Tibial nerve (tissue), 3 donors: Measurements from ENCODE around the gene TTC24.

Experiments
- POLR2A ChIP-seq, 2 donors: fragments of 450-650 bp; IDR thresholded peaks; one replicate each; pipeline ENCODE4 v1.6.1; 2017; ENCODE audit warnings: antibody characterized with exemption in 2 of 2, mild to moderate bottlenecking in 2 of 2, moderate library complexity in 2 of 2
- TF ChIP-seq, protein P1 (sequence below), 5 experiments: fragments of 200-600 bp in 3 of 5; fragments of 450-650 bp in 2 of 5; sonication (generic) in 3 of 5; IDR thresholded peaks; one replicate each; pipeline ENCODE4 v1.5.1; 2016 to 2019; ENCODE audit warnings: antibody characterized with exemption in 5 of 5, mild to moderate bottlenecking in 3 of 5, moderate library complexity in 2 of 5

DNA sequence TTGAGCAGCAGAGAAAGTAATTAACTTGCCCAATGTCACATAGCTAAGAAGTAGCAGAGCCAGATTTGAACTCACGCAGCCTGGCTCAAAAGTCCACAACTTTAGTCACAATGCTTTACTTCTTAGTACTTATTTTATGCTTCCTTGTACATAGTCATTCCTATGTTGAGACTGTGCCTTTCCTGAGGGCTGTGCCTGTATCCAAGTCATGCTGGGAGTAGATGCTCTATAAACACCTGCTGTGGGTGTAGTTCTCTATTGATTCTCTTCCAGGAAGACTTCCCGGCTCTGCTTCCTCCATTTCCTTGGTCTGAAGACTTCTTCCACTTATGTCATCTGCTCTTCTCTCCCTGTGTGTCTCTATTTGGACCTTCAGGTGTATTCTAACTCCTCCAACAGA is 23.8 kb upstream of the TTC24 start:
- no peak for TF ChIP-seq POLR2A (IDR thresholded peaks at IDR 0.05)
- TF ChIP-seq, protein P1, sequence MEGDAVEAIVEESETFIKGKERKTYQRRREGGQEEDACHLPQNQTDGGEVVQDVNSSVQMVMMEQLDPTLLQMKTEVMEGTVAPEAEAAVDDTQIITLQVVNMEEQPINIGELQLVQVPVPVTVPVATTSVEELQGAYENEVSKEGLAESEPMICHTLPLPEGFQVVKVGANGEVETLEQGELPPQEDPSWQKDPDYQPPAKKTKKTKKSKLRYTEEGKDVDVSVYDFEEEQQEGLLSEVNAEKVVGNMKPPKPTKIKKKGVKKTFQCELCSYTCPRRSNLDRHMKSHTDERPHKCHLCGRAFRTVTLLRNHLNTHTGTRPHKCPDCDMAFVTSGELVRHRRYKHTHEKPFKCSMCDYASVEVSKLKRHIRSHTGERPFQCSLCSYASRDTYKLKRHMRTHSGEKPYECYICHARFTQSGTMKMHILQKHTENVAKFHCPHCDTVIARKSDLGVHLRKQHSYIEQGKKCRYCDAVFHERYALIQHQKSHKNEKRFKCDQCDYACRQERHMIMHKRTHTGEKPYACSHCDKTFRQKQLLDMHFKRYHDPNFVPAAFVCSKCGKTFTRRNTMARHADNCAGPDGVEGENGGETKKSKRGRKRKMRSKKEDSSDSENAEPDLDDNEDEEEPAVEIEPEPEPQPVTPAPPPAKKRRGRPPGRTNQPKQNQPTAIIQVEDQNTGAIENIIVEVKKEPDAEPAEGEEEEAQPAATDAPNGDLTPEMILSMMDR (IDR thresholded peaks at IDR 0.05): no peak
